T-helper 2 cell (primary cell): ENCODE data around the gene NKAIN1.
"Not testable (repeated sequence)": the region's sequence is repeated elsewhere in the genome, so short reads cannot be mapped to it uniquely, and the experiment has no call there.

ENCODE experiments used
- DNase-seq, 5 experiments: peaks; one replicate each; pipeline versions ENCODE4 v3.0.0 to v3.0.0-alpha.2; 2012 to 2022

The NKAIN1 gene

DNA sequence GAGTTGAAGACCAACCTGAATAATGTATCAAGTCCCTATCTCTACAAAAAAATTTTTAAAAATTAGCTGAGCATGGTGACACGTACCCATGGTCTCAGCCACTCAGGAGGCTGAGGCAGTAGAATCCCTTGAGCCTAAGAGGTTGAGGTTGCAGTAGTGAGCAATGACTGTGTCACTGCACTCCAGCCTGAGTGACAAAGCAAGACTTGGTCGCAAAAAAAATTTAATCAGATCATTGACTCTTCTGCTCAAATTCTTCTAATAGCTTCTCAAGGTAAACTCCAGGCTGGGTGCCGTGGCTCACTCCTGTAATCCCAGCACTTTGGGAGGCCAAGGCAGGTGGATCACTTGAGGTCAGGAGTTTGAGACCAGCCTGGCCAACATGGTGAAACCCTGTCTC, 88.3 kb downstream of the NKAIN1 start:
- no peak for DNase-seq

DNA sequence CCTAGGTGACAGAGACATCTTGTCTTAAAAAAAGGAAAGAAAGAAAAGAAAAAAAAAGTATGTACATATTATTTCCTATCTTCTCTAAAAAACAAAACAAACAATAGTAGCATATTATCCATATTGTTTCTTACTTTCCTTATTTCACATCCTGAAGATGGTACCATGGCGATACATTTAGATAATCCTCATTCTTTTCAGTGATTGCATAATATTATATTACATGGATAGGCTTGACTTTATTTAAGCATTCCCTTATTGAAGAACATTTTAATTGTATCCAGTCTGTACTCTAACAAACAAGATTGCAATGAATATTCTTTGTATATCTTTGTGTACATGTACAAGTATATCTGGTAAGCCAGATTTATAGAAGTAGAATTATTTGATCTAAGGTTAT, 91.3 kb downstream of the NKAIN1 start:
- no peak for DNase-seq

DNA sequence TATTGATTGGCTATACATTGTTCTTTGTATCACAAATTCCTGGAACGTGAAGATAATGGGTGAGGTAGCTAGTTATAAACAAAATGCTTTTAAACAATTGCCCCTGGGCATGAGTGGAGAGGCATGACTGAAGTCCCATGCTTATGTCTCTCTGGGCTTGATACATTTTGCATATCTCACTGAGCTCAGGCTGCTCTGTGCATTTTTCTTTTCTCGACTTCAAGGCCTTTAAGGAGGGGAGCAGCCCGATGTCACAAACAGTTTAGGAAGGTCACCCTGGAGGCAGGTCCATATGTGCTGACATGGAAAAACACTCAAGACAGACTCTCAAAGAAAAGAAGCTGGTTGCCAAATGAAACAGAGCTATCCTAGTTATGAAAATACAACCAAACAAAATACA, 94.0 kb downstream of the NKAIN1 start:
- DNase-seq = no peak

DNA sequence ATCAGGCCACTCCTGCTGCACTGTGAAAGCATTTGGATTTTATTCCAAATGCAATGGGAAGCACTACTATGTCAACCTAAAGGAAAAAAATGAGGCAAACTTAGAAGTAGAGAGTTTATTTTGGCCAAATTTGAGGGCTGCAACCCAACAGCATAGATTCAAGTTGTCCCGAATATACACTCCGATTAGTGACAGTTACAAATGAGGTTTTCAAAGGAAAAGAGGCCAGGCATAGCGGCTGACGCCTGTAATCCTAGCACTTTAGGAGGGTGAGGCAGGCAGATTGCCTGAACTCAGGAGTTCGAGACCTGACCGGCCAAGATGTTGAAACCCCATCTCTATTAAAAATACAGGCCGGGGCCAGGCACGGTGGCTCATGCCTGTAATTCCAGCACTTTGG, 95.2 kb downstream of the NKAIN1 start:
- DNase-seq = no peak

DNA sequence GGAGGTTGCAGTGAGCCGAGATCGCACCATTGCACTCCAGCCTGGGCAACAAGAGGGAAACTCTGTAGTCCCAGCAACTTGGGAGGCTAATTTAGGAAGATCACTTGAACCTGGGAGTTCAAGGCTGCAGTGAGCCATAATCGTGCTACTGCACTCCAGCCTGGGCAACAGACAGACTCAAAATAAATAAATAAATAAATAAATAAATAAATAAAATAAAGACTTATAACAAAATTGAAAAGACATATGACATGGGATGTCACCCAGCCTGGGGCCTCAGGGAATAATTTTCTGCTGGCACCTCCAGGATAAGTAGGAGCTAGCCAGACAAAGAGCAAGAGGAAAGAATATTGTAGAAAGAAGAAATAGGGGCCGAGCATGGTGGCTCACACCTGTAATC, 96.2 kb downstream of the NKAIN1 start:
- no peak for DNase-seq

DNA sequence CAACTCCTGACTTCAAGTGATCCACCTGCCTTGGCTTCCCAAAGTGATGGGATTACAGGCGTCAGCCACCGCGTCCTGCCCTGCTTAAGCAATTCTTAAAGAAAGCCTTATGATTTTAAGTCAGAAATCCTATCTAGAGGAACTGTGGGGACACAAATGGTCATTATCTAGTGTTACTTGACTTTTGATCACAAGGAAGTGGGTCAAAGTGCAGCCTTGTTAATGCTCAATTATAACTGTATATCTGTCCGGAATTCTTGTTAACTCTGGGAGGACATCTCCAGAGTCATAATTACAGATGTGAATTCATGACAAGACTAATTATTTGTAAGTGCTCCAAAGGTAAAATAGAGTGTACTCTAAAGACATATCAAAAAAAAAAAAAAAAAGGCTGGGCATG, 97.3 kb downstream of the NKAIN1 start:
- no peak for DNase-seq

DNA sequence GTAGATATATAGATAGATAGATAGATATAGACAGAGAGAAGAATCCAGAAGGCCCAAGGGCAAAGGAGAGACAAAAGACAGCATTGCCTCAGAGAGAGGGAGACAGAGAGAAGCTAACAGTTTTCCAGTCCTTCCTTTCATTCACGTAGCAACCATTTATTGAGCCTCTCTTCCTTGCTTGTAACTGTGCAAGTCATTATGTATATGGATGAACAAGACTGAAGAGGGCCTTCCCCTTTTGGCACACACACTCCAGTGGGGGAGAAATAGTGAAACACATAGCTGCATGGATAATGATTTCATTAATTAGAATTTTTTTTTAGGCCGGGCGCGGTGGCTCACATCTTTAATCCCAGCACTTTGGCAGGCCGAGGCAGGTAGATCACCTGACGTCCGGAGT, 99.4 kb downstream of the NKAIN1 start:
- no peak for DNase-seq

DNA sequence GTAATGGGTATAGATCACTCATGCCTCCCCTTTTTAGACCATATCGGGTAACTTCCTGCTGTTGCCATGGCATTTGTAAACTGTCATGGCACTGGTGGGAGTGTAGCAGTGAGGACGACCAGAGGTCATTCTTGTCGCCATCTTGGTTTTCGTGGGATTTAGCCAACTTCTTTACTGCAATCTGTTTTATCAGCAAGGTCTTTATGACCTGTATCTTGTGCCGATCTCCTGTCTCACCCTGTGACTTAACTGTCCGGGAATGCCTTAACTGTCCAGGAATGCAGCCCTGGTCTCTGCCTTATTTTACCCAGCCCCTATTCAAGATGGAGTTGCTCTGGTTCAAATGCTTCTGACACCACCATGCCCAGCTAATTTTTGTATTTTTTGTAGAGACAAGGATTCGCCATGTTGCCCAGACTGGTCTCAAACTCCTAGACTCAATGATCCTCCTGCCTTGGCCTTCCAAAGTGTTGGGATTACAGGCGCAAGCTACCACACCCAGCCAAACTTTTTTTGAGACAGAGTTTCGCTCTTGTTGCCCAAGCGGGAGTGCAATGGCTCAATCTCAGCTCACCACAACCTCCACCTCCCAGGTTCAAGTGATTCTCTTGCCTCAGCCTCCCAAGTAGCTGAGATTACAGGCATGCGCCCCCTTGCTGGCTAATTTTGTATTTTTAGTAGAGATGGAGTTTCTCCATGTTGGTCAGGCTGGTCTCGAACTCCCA, 100.7 kb downstream of the NKAIN1 start:
- DNase-seq = not testable (repeated sequence)

DNA sequence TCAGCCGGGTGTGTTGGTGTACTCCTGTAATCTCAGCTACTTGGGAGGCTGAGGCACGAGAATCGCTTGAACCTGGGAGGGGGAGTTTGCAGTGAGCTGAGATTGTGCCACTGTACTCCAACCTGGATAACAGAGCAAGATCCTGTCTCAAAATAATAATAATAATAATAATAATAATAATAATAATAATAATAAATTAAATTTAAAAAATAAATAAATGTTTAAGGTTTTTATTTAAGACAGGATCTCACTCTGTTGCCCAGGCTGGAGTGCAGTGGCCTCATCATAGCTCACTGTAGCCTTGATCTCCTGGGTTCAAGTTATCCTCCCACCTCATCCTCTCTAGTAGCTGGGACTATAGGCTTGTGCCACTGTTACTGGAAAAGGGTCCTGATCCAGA, 101.8 kb downstream of the NKAIN1 start:
- DNase-seq = not testable (repeated sequence)

DNA sequence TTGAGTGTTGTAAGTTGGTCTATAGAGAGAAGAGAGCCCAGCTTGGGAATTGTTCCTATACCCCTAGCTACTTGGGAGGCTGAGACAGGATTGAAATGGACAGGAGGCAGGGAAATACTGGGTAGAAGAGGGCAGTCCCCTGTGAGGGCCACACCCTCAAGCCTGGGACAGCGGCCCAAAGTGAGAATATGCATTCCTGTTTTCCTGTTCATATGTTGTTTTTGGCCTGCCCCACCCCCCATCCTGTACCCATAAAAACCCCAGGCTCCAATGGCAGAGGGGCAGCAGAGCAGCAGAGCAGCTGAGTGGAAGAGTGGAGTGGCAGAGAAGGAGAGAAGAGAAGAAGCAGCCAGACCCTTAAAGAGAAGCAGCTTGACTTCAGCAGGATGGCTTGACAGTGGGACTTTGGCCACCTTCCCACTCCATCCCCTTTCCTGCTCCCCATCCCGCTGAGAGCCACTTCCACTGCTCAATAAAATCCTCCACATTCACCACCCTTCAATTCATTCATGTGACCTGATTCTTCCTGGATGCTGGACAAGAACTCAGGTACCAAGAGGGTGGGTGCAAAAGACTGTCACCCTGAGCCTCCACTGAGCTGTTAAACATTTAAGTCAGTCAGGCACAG, 103.6 kb downstream of the NKAIN1 start:
- DNase-seq = no peak

DNA sequence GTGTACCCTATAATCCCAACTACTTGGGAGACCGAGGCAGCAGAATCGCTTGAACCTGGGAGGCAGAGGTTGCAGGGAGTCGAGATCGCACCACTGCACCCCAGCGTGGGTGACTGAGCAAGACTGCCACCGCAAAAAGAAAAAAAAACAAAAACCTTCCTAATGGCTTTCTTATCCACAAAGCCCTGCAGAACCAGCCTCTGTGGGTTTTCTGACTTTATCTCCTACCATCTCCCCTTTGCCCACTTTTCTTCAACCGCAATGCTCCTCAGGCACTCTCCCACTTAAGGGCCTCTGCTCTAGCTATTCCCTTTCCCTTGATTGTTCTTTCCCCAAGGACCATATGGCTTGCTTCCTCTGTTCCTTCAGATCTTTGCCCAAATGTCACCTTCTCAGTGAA, 106.3 kb downstream of the NKAIN1 start:
- DNase-seq = no peak
